Measurements from ENCODE around the gene TRPM5.

The TRPM5 gene

GRCh38 chr11:2459016-2459725 is 14.9 kb upstream of the TRPM5 start:
- no peak for TF ChIP-seq CTCF (IDR thresholded peaks at IDR 0.05; ENCODE audit: low read depth, low read length)
- no peak overlapping the region for H3K4me3 ChIP-seq (ENCODE audit: low read depth, low read length)

GRCh38 chr11:2458321-2458720 is 14.0 kb upstream of the TRPM5 start:
- no peak for TF ChIP-seq CTCF (IDR thresholded peaks at IDR 0.05; ENCODE audit: low read depth, low read length)
- no peak overlapping the region for H3K4me3 ChIP-seq (ENCODE audit: low read depth, low read length)

GRCh38 chr11:2453436-2453835 is 9.1 kb upstream of the TRPM5 start:
- no peak overlapping the region for H3K4me3 ChIP-seq (ENCODE audit: low read depth, low read length)
- no peak for TF ChIP-seq CTCF (IDR thresholded peaks at IDR 0.05; ENCODE audit: low read depth, low read length)

- H3K4me3 ChIP-seq (ENCODE audit: low read depth, low read length), result no peak overlapping the region
- TF ChIP-seq CTCF (IDR thresholded peaks at IDR 0.05; ENCODE audit: low read depth, low read length), result no peak
Measured at GRCh38 chr11:2452321-2453012, 8.2 kb upstream of the TRPM5 start.

- no peak overlapping the region for H3K4me3 ChIP-seq (ENCODE audit: low read depth, low read length)
- TF ChIP-seq CTCF (IDR thresholded peaks at IDR 0.05; ENCODE audit: low read depth, low read length), result no peak
Measured at GRCh38 chr11:2451916-2452315, 7.6 kb upstream of the TRPM5 start.

- TF ChIP-seq CTCF (IDR thresholded peaks at IDR 0.05; ENCODE audit: low read depth, low read length), result no peak
- H3K4me3 ChIP-seq (ENCODE audit: low read depth, low read length), result no peak overlapping the region
Measured at GRCh38 chr11:2451336-2451735, 7.0 kb upstream of the TRPM5 start.

GRCh38 chr11:2450321-2451041 is 6.2 kb upstream of the TRPM5 start:
- TF ChIP-seq CTCF (IDR thresholded peaks at IDR 0.05; ENCODE audit: low read depth, low read length), result no peak

More at GRCh38 chr11:2450321-2451041, 6.2 kb upstream of the TRPM5 start:
- H3K4me3 ChIP-seq (ENCODE audit: low read depth, low read length), result no peak overlapping the region
